HL-60 (cell line): Measurements from ENCODE around the gene NFIB.

Experiments used
- CTCF ChIP-seq: IDR thresholded peaks from one replicate; pipeline ENCODE4 v1.5.1; 2011; ENCODE audit warnings: low read length, control low read depth, inconsistent platforms; ENCODE audit not compliant: insufficient read depth
- GABPA ChIP-seq: IDR thresholded peaks from 2 replicates; pipeline ENCODE4 v1.6.1; 2012; ENCODE audit warnings: low read depth
- POLR2AphosphoS5 ChIP-seq: IDR thresholded peaks from 2 replicates; pipeline ENCODE4 v1.6.1; 2012; ENCODE audit warnings: low read depth
- REST ChIP-seq: IDR thresholded peaks from 2 replicates; pipeline ENCODE4 v1.6.1; 2012; ENCODE audit warnings: low read depth; ENCODE audit not compliant: insufficient replicate concordance
- SPI1 ChIP-seq: IDR thresholded peaks from 2 replicates; pipeline ENCODE4 v1.6.1; 2012; ENCODE audit warnings: low read depth, mild to moderate bottlenecking, borderline replicate concordance

- no peak for TF ChIP-seq REST
- no peak for TF ChIP-seq CTCF
- no peak for TF ChIP-seq GABPA
- TF ChIP-seq SPI1 = no peak
- no peak for TF ChIP-seq POLR2AphosphoS5
Observed at GRCh38 chr9:14112226-14112625, 201.7 kb downstream of the NFIB start.
